Naive thymus-derived CD4-positive, alpha-beta T cell (primary cell): ENCODE data around the gene ROR2. TPM values are rescaled to one million over a fixed set of nuclear protein-coding genes. Genes with fewer than 3 reads are reported as not detected.

Experiments used
- ATAC-seq: fragments of 150-1000 bp; cut with Tn5 transposase; 2 replicates; pipeline ENCODE4 v1.10.0; 2021; ENCODE audit warnings: mild to moderate bottlenecking, moderate library complexity
- CTCF ChIA-PET: fragments of 350-600 bp; sonication (Branson Sonifier 250); formaldehyde crosslinking; loops from one replicate; lab custom pipeline; 2021; ENCODE audit warnings: antibody characterized with exemption; lab: Charles Lee
- POLR2A ChIA-PET: fragments of 350-600 bp; sonication (Branson Sonifier 250); formaldehyde crosslinking; loops from one replicate; lab custom pipeline; 2021; ENCODE audit warnings: antibody characterized with exemption, inconsistent platforms; lab: Charles Lee
- DNase-seq, 9 donors: peaks; one replicate each; pipeline versions ENCODE4 v3.0.0 to v3.0.0-alpha.2; 2020 to 2022; ENCODE audit warnings: mixed read lengths in 1 of 9
- H3K27ac ChIP-seq: one replicate; pipeline ENCODE4 v1.7.0; 2013; ENCODE audit warnings: mild to moderate bottlenecking, low read depth, low read length, moderate library complexity
- H3K27me3 ChIP-seq, 2 donors: one replicate each; pipeline ENCODE4 v1.7.0; 2013; ENCODE audit warnings: low read length in 2 of 2, mild to moderate bottlenecking in 2 of 2, moderate library complexity in 2 of 2; ENCODE audit not compliant: control insufficient read depth in 2 of 2, insufficient read depth in 2 of 2
- H3K36me3 ChIP-seq, 3 experiments: 1 replicate in 2 of 3; 2 replicates in 1 of 3; pipeline ENCODE4 v1.7.0; 2013; ENCODE audit warnings: low read length in 3 of 3, mild to moderate bottlenecking in 3 of 3, moderate library complexity in 1 of 3; ENCODE audit not compliant: insufficient read depth in 3 of 3, control insufficient read depth in 2 of 3
- H3K4me1 ChIP-seq, 2 donors: one replicate each; pipeline ENCODE4 v1.7.0; 2013; ENCODE audit warnings: low read length in 2 of 2, mild to moderate bottlenecking in 2 of 2, moderate library complexity in 1 of 2; ENCODE audit not compliant: control insufficient read depth in 2 of 2, insufficient read depth in 2 of 2
- H3K4me3 ChIP-seq: 2 replicates; pipeline ENCODE4 v1.7.0; 2013; ENCODE audit warnings: mild to moderate bottlenecking, low read length
- H3K9me3 ChIP-seq, 3 experiments: 1 replicate in 2 of 3; 2 replicates in 1 of 3; pipeline ENCODE4 v1.7.0; 2013; ENCODE audit warnings: low read length in 3 of 3; ENCODE audit not compliant: control insufficient read depth in 2 of 3
- H3K27ac Mint-ChIP-seq, 9 donors: one replicate each; pipeline ENCODE4 v1.8.0; 2020 to 2022; ENCODE audit warnings: mixed read lengths in 9 of 9, mild to moderate bottlenecking in 8 of 9, moderate library complexity in 5 of 9, inconsistent platforms in 2 of 9
- H3K27me3 Mint-ChIP-seq, 5 donors: one replicate each; pipeline ENCODE4 v1.8.0; 2021 to 2022; ENCODE audit warnings: mixed read lengths in 5 of 5, mild to moderate bottlenecking in 1 of 5
- H3K36me3 Mint-ChIP-seq, 5 donors: one replicate each; pipeline ENCODE4 v1.8.0; 2020 to 2022; ENCODE audit warnings: mixed read lengths in 5 of 5, mild to moderate bottlenecking in 3 of 5, inconsistent platforms in 1 of 5
- H3K4me1 Mint-ChIP-seq, 7 donors: one replicate each; pipeline ENCODE4 v1.8.0; 2020 to 2022; ENCODE audit warnings: mixed read lengths in 7 of 7, mild to moderate bottlenecking in 3 of 7, inconsistent platforms in 1 of 7
- H3K4me3 Mint-ChIP-seq, 10 donors: one replicate each; pipeline ENCODE4 v1.8.0; 2020 to 2022; ENCODE audit warnings: mild to moderate bottlenecking in 10 of 10, mixed read lengths in 10 of 10, moderate library complexity in 6 of 10, inconsistent platforms in 2 of 10
- H3K9me3 Mint-ChIP-seq, 11 donors: one replicate each; pipeline ENCODE4 v1.8.0; 2020 to 2022; ENCODE audit warnings: mixed read lengths in 11 of 11, mild to moderate bottlenecking in 4 of 11, inconsistent platforms in 1 of 11, moderate library complexity in 1 of 11
- intact Hi-C, 2 donors: fragments of 100-400 bp; cut with micrococcal nuclease; formaldehyde crosslinking; loops; one replicate each; pipeline ENCODE4 v1.15.1; 2023
- polyA plus RNA-seq, 2 donors: library from polyadenylated mRNA; unstranded; fragments of 300-500 nt; fragmentation: Illumina TruSeq; gene quantifications; one replicate each; pipeline ENCODE4 v1.2.3, GENCODE V29; 2021
- total RNA-seq, 6 experiments: library from RNA in 5 of 6; stranded (reverse) in 5 of 6; gene quantifications; 1 replicate in 5 of 6; 2 replicates in 1 of 6; pipeline ENCODE4 v1.2.3 and lab custom pipeline; 2021 to 2026

Gene ROR2
- total and polyA plus RNA-seq, 7 experiments from 2014 or later: 0.48 to 2.1 TPM; not detected in 5

- Histone ChIP-seq H3K4me3 (no peak overlapping the region), H3K27ac (no peak overlapping the region), H3K9me3 (no peaks in the 10 kb centered on the region), H3K27me3 (no peaks in the 10 kb centered on the region), H3K4me1 (no peaks in the 10 kb centered on the region), H3K36me3 (no peaks in the 10 kb centered on the region)
- CTCF ChIA-PET: no interaction called here
- POLR2A ChIA-PET: interaction anchor here (0.7 kb wide), 1 partner anchor 843 kb away, joined by 4 read pairs; no protein-coding TSS in a partner anchor
- Mint-ChIP-seq H3K4me3 (no peak overlapping the region), H3K27me3 (peaks cover 0 to 30% (median 7%) of the 10 kb centered on the region in 5 donors), H3K9me3 (peaks cover 0 to 2% (median 0%) of the 10 kb centered on the region in 11 donors), H3K27ac (no peak overlapping the region), H3K36me3 (no peaks in the 10 kb centered on the region), H3K4me1 (no peaks in the 10 kb centered on the region)
- no peak for ATAC-seq
- DNase-seq: no peak
- intact Hi-C loops: no loop called here
Observed at GRCh38 chr9:91655658-91656057, 294.4 kb downstream of the ROR2 start.

- ATAC-seq: no peak
- H3K27ac ChIP-seq: no peak overlapping the region
- Mint-ChIP-seq H3K9me3 (peaks cover 0 to 2% (median 0%) of the 10 kb centered on the region in 11 donors), H3K36me3 (no peaks in the 10 kb centered on the region), H3K27me3 (peaks cover 0 to 32% (median 7%) of the 10 kb centered on the region in 5 donors), H3K27ac (no peak overlapping the region), H3K4me3 (no peak overlapping the region), H3K4me1 (no peaks in the 10 kb centered on the region)
- intact Hi-C loops: no loop called here
- H3K4me3 ChIP-seq: no peak overlapping the region
- H3K27me3 ChIP-seq: no peaks in the 10 kb centered on the region
- H3K36me3 ChIP-seq: no peaks in the 10 kb centered on the region
- H3K4me1 ChIP-seq: no peaks in the 10 kb centered on the region
- ChIA-PET POLR2A (no interaction called here), CTCF (no interaction called here)
- H3K9me3 ChIP-seq: no peaks in the 10 kb centered on the region
- no peak for DNase-seq
Observed at GRCh38 chr9:91655215-91655614, 294.8 kb downstream of the ROR2 start.

GRCh38 chr9:91654527-91654926, 295.5 kb downstream of the ROR2 start:
- Mint-ChIP-seq H3K4me1 (no peaks in the 10 kb centered on the region), H3K36me3 (no peaks in the 10 kb centered on the region), H3K27ac (no peak overlapping the region), H3K27me3 (peaks cover under 1 to 38% (median 7%) of the 10 kb centered on the region in 5 donors), H3K4me3 (no peak overlapping the region), H3K9me3 (peaks cover 0 to 2% (median 0%) of the 10 kb centered on the region in 11 donors)
- CTCF ChIA-PET: no interaction called here
- intact Hi-C loops: no loop called here
- POLR2A ChIA-PET: no interaction called here
- Histone ChIP-seq H3K9me3 (no peaks in the 10 kb centered on the region), H3K27ac (no peak overlapping the region), H3K27me3 (no peaks in the 10 kb centered on the region), H3K4me3 (no peak overlapping the region), H3K4me1 (no peaks in the 10 kb centered on the region), H3K36me3 (no peaks in the 10 kb centered on the region)
- ATAC-seq: no peak
- no peak for DNase-seq

GRCh38 chr9:91647371-91647770, 302.7 kb downstream of the ROR2 start:
- Mint-ChIP-seq H3K36me3 (no peaks in the 10 kb centered on the region), H3K4me3 (no peak overlapping the region), H3K27me3 (peaks cover 14 to 33% (median 24%) of the 10 kb centered on the region in 5 donors), H3K27ac (no peak overlapping the region), H3K4me1 (peaks cover 0 to 5% (median 0%) of the 10 kb centered on the region in 7 donors), H3K9me3 (no peaks in the 10 kb centered on the region)
- no peaks in the 10 kb centered on the region for H3K36me3 ChIP-seq
- ChIA-PET CTCF (interaction anchor here (0.5 kb wide), 1 partner anchor 53 kb away, joined by 6 read pairs; no protein-coding TSS in a partner anchor), POLR2A (no interaction called here)
- intact Hi-C loops: no loop called here
- no peaks in the 10 kb centered on the region for H3K9me3 ChIP-seq
- H3K4me1 ChIP-seq: no peaks in the 10 kb centered on the region
- H3K4me3 ChIP-seq: no peak overlapping the region
- no peak for ATAC-seq
- DNase-seq: no peak
- no peaks in the 10 kb centered on the region for H3K27me3 ChIP-seq
- H3K27ac ChIP-seq: no peak overlapping the region

GRCh38 chr9:91646702-91647101, 303.3 kb downstream of the ROR2 start:
- Histone ChIP-seq H3K9me3 (peaks cover 0 to under 1% (median 0%) of the 10 kb centered on the region in 3 experiments), H3K27me3 (no peaks in the 10 kb centered on the region), H3K36me3 (no peaks in the 10 kb centered on the region), H3K4me3 (no peak overlapping the region), H3K27ac (no peak overlapping the region), H3K4me1 (no peaks in the 10 kb centered on the region)
- peaks cover 0 to 3% (median 0%) of the 10 kb centered on the region in 11 donors for H3K9me3 Mint-ChIP-seq
- peaks cover 0 to 5% (median 0%) of the 10 kb centered on the region in 7 donors for H3K4me1 Mint-ChIP-seq
- no peak for DNase-seq
- ChIA-PET CTCF (no interaction called here), POLR2A (no interaction called here)
- H3K4me3 Mint-ChIP-seq: no peak overlapping the region
- H3K27me3 Mint-ChIP-seq: peaks cover 17 to 32% (median 24%) of the 10 kb centered on the region in 5 donors
- peaks cover 0 to 3% (median 0%) of the 10 kb centered on the region in 5 donors for H3K36me3 Mint-ChIP-seq
- H3K27ac Mint-ChIP-seq: no peak overlapping the region
- intact Hi-C loops: no loop called here
- ATAC-seq: no peak

GRCh38 chr9:91644433-91644832, 305.6 kb downstream of the ROR2 start:
- POLR2A ChIA-PET: no interaction called here
- peaks cover 0 to 6% (median 4%) of the 10 kb centered on the region in 5 donors for H3K36me3 Mint-ChIP-seq

GRCh38 chr9:91643481-91644077, 306.4 kb downstream of the ROR2 start:
- Mint-ChIP-seq H3K4me1 (peaks cover 0 to 5% (median 0%) of the 10 kb centered on the region in 7 donors), H3K9me3 (peaks cover 0 to 26% (median 8%) of the 10 kb centered on the region in 11 donors), H3K27me3 (peaks cover 13 to 21% (median 17%) of the 10 kb centered on the region in 5 donors), H3K27ac (no peak overlapping the region), H3K4me3 (no peak overlapping the region), H3K36me3 (peaks cover 0 to 6% (median 4%) of the 10 kb centered on the region in 5 donors)
- no peaks in the 10 kb centered on the region for H3K27me3 ChIP-seq
- no peak for ATAC-seq
- H3K4me3 ChIP-seq: no peak overlapping the region
- no peaks in the 10 kb centered on the region for H3K4me1 ChIP-seq
- no peak for DNase-seq
- CTCF ChIA-PET: no interaction called here
- POLR2A ChIA-PET: no interaction called here
- intact Hi-C loops: no loop called here
- no peak overlapping the region for H3K27ac ChIP-seq
- H3K9me3 ChIP-seq: peaks cover 0 to 6% (median 0%) of the 10 kb centered on the region in 3 experiments
- H3K36me3 ChIP-seq: no peaks in the 10 kb centered on the region

More at GRCh38 chr9:91644433-91644832, 305.6 kb downstream of the ROR2 start:
- H3K4me1 ChIP-seq: no peaks in the 10 kb centered on the region
- intact Hi-C loops: no loop called here
- H3K9me3 ChIP-seq: peaks cover 0 to 6% (median 0%) of the 10 kb centered on the region in 3 experiments
- Mint-ChIP-seq H3K4me1 (peaks cover 0 to 5% (median 0%) of the 10 kb centered on the region in 7 donors), H3K27me3 (peaks cover 19 to 23% (median 21%) of the 10 kb centered on the region in 5 donors), H3K27ac (no peak overlapping the region), H3K9me3 (peaks cover 0 to 24% (median 8%) of the 10 kb centered on the region in 11 donors), H3K4me3 (no peak overlapping the region)
- H3K36me3 ChIP-seq: no peaks in the 10 kb centered on the region
- no peak for DNase-seq
- CTCF ChIA-PET: no interaction called here
- H3K27me3 ChIP-seq: no peaks in the 10 kb centered on the region
- no peak overlapping the region for H3K4me3 ChIP-seq
- ATAC-seq: no peak
- H3K27ac ChIP-seq: no peak overlapping the region
